Adipocyte (in vitro differentiated cells): ENCODE data around the gene SGK2.

Experiments used
- DNase-seq: peaks from one replicate; pipeline ENCODE4 v3.0.0-alpha.2; 2015; ENCODE audit warnings: low read depth
- H3K27me3 ChIP-seq: replicated peaks from 2 replicates; pipeline ENCODE4 v1.7.0; 2013; ENCODE audit warnings: mild to moderate bottlenecking, low read length, moderate library complexity; ENCODE audit not compliant: control insufficient read depth, insufficient read depth
- H3K36me3 ChIP-seq: 2 replicates; pipeline ENCODE4 v1.7.0; 2013; ENCODE audit warnings: low read length, mild to moderate bottlenecking, moderate library complexity; ENCODE audit not compliant: control insufficient read depth, insufficient read depth, severe bottlenecking
- H3K4me1 ChIP-seq: 2 replicates; pipeline ENCODE4 v1.7.0; 2013; ENCODE audit warnings: mild to moderate bottlenecking, low read length, moderate library complexity; ENCODE audit not compliant: control insufficient read depth, insufficient read depth
- H3K4me3 ChIP-seq: 2 replicates; pipeline ENCODE4 v1.7.0; 2013; ENCODE audit warnings: mild to moderate bottlenecking, low read length, moderate library complexity
- H3K9ac ChIP-seq: 2 replicates; pipeline ENCODE4 v1.7.0; 2013; ENCODE audit warnings: mild to moderate bottlenecking, low read length, moderate library complexity
- H3K9me3 ChIP-seq: 2 replicates; pipeline ENCODE4 v1.7.0; 2013; ENCODE audit warnings: mild to moderate bottlenecking, low read length, moderate library complexity; ENCODE audit not compliant: control insufficient read depth

Gene SGK2

GRCh38 chr20:43537921-43538877, 20.6 kb upstream of the SGK2 start:
- Histone ChIP-seq H3K27me3 (no peaks in the 10 kb centered on the region), H3K4me1 (peaks cover 2% of the 10 kb centered on the region), H3K36me3 (peaks cover 4% of the 10 kb centered on the region), H3K4me3 (no peak overlapping the region), H3K9me3 (no peaks in the 10 kb centered on the region), H3K9ac (no peak overlapping the region)
- DNase-seq: peak; percentile 90

- no peak overlapping the region for H3K9ac ChIP-seq
- no peaks in the 10 kb centered on the region for H3K4me1 ChIP-seq
- H3K9me3 ChIP-seq: no peaks in the 10 kb centered on the region
- no peak overlapping the region for H3K4me3 ChIP-seq
- peak; percentile 37 for DNase-seq
- no peaks in the 10 kb centered on the region for H3K27me3 ChIP-seq
- H3K36me3 ChIP-seq: peaks cover 4% of the 10 kb centered on the region
Measured at GRCh38 chr20:43538878-43539700, 19.7 kb upstream of the SGK2 start.

GRCh38 chr20:43539975-43540672, 18.7 kb upstream of the SGK2 start:
- Histone ChIP-seq H3K4me3 (no peak overlapping the region), H3K9ac (no peak overlapping the region), H3K4me1 (no peaks in the 10 kb centered on the region), H3K36me3 (peaks cover 4% of the 10 kb centered on the region), H3K27me3 (no peaks in the 10 kb centered on the region), H3K9me3 (no peaks in the 10 kb centered on the region)
- DNase-seq: no peak

- no peaks in the 10 kb centered on the region for H3K9me3 ChIP-seq
- peaks cover 3% of the 10 kb centered on the region for H3K27me3 ChIP-seq
- H3K36me3 ChIP-seq: peaks cover 4% of the 10 kb centered on the region
- H3K4me3 ChIP-seq: no peak overlapping the region
- no peak overlapping the region for H3K9ac ChIP-seq
- no peak for DNase-seq
- no peaks in the 10 kb centered on the region for H3K4me1 ChIP-seq
Measured at GRCh38 chr20:43540673-43541060, 18.2 kb upstream of the SGK2 start.

GRCh38 chr20:43541214-43541613, 17.6 kb upstream of the SGK2 start:
- Histone ChIP-seq H3K4me1 (no peaks in the 10 kb centered on the region), H3K27me3 (peaks cover 3% of the 10 kb centered on the region), H3K4me3 (no peak overlapping the region), H3K9me3 (no peaks in the 10 kb centered on the region), H3K36me3 (peaks cover 4% of the 10 kb centered on the region), H3K9ac (no peak overlapping the region)
- peak; percentile 84 for DNase-seq

- Histone ChIP-seq H3K27me3 (peaks cover 3% of the 10 kb centered on the region), H3K4me1 (no peaks in the 10 kb centered on the region), H3K36me3 (no peaks in the 10 kb centered on the region), H3K9me3 (no peaks in the 10 kb centered on the region), H3K9ac (no peak overlapping the region), H3K4me3 (no peak overlapping the region)
- DNase-seq: no peak
Measured at GRCh38 chr20:43542161-43542560, 16.7 kb upstream of the SGK2 start.

- Histone ChIP-seq H3K27me3 (peaks cover 3% of the 10 kb centered on the region), H3K9ac (no peak overlapping the region), H3K36me3 (no peaks in the 10 kb centered on the region), H3K9me3 (peaks cover 5% of the 10 kb centered on the region), H3K4me3 (no peak overlapping the region), H3K4me1 (no peaks in the 10 kb centered on the region)
- no peak for DNase-seq
Measured at GRCh38 chr20:43542674-43543073, 16.2 kb upstream of the SGK2 start.

- no peak for DNase-seq
- Histone ChIP-seq H3K9me3 (peaks cover 6% of the 10 kb centered on the region), H3K4me1 (no peaks in the 10 kb centered on the region), H3K36me3 (no peaks in the 10 kb centered on the region), H3K4me3 (no peak overlapping the region), H3K27me3 (peaks cover 3% of the 10 kb centered on the region), H3K9ac (no peak overlapping the region)
Measured at GRCh38 chr20:43543138-43543537, 15.7 kb upstream of the SGK2 start.

- Histone ChIP-seq H3K4me1 (no peaks in the 10 kb centered on the region), H3K4me3 (no peak overlapping the region), H3K9me3 (peaks cover 6% of the 10 kb centered on the region), H3K9ac (no peak overlapping the region), H3K27me3 (peaks cover 3% of the 10 kb centered on the region), H3K36me3 (no peaks in the 10 kb centered on the region)
- no peak for DNase-seq
Measured at GRCh38 chr20:43544501-43544900, 14.3 kb upstream of the SGK2 start.

- H3K4me1 ChIP-seq: no peaks in the 10 kb centered on the region
- no peak overlapping the region for H3K4me3 ChIP-seq
- H3K9me3 ChIP-seq: peaks cover 6% of the 10 kb centered on the region
- H3K36me3 ChIP-seq: no peaks in the 10 kb centered on the region
- DNase-seq: no peak
- no peak overlapping the region for H3K9ac ChIP-seq
- H3K27me3 ChIP-seq: peaks cover 3% of the 10 kb centered on the region
Measured at GRCh38 chr20:43545837-43546578, 12.8 kb upstream of the SGK2 start.
